GM18502 (cell line): ENCODE data around the gene CHRNA10.
"Not testable (repeated sequence)": the region's sequence is repeated elsewhere in the genome, so short reads cannot be mapped to it uniquely, and the experiment has no call there.

Source experiments
- ATAC-seq: cut with Tn5 transposase; IDR thresholded peaks from one replicate; pipeline ENCODE4 v1.9.1; 2021; ENCODE audit warnings: mild to moderate bottlenecking; ENCODE audit not compliant: unreplicated experiment, poor library complexity

CHRNA10 gene

GRCh38 chr11:3666023-3666530, 5.1 kb downstream of the CHRNA10 start:
- ATAC-seq, result no peak

- no peak for ATAC-seq
Observed at GRCh38 chr11:3665336-3666022, 5.7 kb downstream of the CHRNA10 start.

GRCh38 chr11:3664032-3664630, 7.1 kb downstream of the CHRNA10 start:
- no peak for ATAC-seq

GRCh38 chr11:3662856-3663255, 8.3 kb downstream of the CHRNA10 start:
- no peak for ATAC-seq

- ATAC-seq, result no peak
Observed at GRCh38 chr11:3660960-3661359, 10.2 kb downstream of the CHRNA10 start.

- no peak for ATAC-seq
Observed at GRCh38 chr11:3659595-3660515, 11.3 kb downstream of the CHRNA10 start.

GRCh38 chr11:3658252-3658651, 12.9 kb downstream of the CHRNA10 start:
- ATAC-seq, result no peak

GRCh38 chr11:3657331-3657730, 13.9 kb downstream of the CHRNA10 start:
- ATAC-seq, result not testable (repeated sequence)

GRCh38 chr11:3655547-3655946, 15.6 kb downstream of the CHRNA10 start:
- no peak for ATAC-seq

GRCh38 chr11:3652514-3652913, 18.7 kb downstream of the CHRNA10 start:
- ATAC-seq, result not testable (repeated sequence)

GRCh38 chr11:3649374-3649773, 21.8 kb downstream of the CHRNA10 start:
- not testable (repeated sequence) for ATAC-seq

- not testable (repeated sequence) for ATAC-seq
Observed at GRCh38 chr11:3648843-3649242, 22.3 kb downstream of the CHRNA10 start.

- no peak for ATAC-seq
Observed at GRCh38 chr11:3645552-3645951, 25.6 kb downstream of the CHRNA10 start.

- ATAC-seq, result no peak
Observed at GRCh38 chr11:3644817-3645235, 26.4 kb downstream of the CHRNA10 start, which contains the start of gene ART1. Gene ART1 (plus strand): TSS chr11:3645128. CDS start chr11:3659214, 14,086 bp downstream.

GRCh38 chr11:3643102-3643546, 28.1 kb downstream of the CHRNA10 start:
- ATAC-seq, result not testable (repeated sequence)

GRCh38 chr11:3642071-3642951, 28.9 kb downstream of the CHRNA10 start:
- peak; percentile 69 for ATAC-seq

- ATAC-seq, result no peak
Observed at GRCh38 chr11:3641701-3642070, 29.5 kb downstream of the CHRNA10 start, which contains the start of gene ART5. Gene ART5 (minus strand): TSS chr11:3641992. CDS start chr11:3641862, 130 bp downstream.

GRCh38 chr11:3641191-3641590, 30.0 kb downstream of the CHRNA10 start:
- ATAC-seq, result no peak

- ATAC-seq, result no peak
Observed at GRCh38 chr11:3639841-3640240, 31.3 kb downstream of the CHRNA10 start.

GRCh38 chr11:3638513-3638912, 32.7 kb downstream of the CHRNA10 start:
- ATAC-seq, result no peak
